ENCODE results near the gene MYO9A.

The MYO9A gene

GRCh38 chr15:71788646-71789579, 329.0 kb downstream of the MYO9A start:
- Histone ChIP-seq H3K4me3 (replicated peaks; ENCODE audit: insufficient read depth, low read length) (no peak overlapping the region), H3K27ac (replicated peaks) (no peak overlapping the region), H3K27me3 (ENCODE audit: insufficient read depth, poor library complexity, severe bottlenecking) (no peaks in the 10 kb centered on the region)
- no peak for DNase-seq (ENCODE audit: low read depth in 1 of 2, low spot score in 1 of 2)
- TF ChIP-seq SPI1 (IDR thresholded peaks at IDR 0.05; ENCODE audit: borderline replicate concordance, low read depth) (no peak), GABPA (IDR thresholded peaks at IDR 0.05; ENCODE audit: low read depth) (no peak), CTCF (IDR thresholded peaks at IDR 0.05; ENCODE audit: insufficient read depth, low read length) (no peak), POLR2AphosphoS5 (IDR thresholded peaks at IDR 0.05; ENCODE audit: low read depth) (no peak), REST (IDR thresholded peaks at IDR 0.05; ENCODE audit: insufficient replicate concordance, low read depth) (no peak)

DNA sequence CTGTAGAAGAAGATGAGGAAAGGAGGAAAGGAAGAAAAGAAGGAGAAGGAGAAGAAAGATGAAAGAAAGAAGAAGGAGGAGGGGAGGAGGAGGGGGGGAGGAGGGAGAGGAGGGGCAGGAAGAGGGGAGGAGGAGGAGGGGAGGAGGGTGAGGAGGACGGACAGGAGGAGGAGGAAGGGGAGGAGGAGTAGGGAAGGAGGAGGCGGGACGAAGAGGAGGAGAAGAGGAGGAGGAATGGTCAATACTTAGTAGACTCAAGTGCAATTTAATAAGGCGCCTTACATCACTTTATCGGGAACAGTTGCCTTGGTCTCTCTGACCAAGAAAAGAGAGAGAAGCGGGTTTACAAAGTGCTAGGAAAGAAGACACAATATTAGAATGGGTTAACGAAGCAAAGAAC, 331.3 kb downstream of the MYO9A start:
- DNase-seq (ENCODE audit: low read depth in 1 of 2, low spot score in 1 of 2): no peak
- no peak overlapping the region for H3K4me3 ChIP-seq (replicated peaks; ENCODE audit: insufficient read depth, low read length)
- no peak overlapping the region for H3K27ac ChIP-seq (replicated peaks)
- H3K27me3 ChIP-seq (ENCODE audit: insufficient read depth, poor library complexity, severe bottlenecking): no peaks in the 10 kb centered on the region
- TF ChIP-seq CTCF (IDR thresholded peaks at IDR 0.05; ENCODE audit: insufficient read depth, low read length) (no peak), POLR2AphosphoS5 (IDR thresholded peaks at IDR 0.05; ENCODE audit: low read depth) (no peak), REST (IDR thresholded peaks at IDR 0.05; ENCODE audit: insufficient replicate concordance, low read depth) (no peak), SPI1 (IDR thresholded peaks at IDR 0.05; ENCODE audit: borderline replicate concordance, low read depth) (no peak), GABPA (IDR thresholded peaks at IDR 0.05; ENCODE audit: low read depth) (no peak)

DNA sequence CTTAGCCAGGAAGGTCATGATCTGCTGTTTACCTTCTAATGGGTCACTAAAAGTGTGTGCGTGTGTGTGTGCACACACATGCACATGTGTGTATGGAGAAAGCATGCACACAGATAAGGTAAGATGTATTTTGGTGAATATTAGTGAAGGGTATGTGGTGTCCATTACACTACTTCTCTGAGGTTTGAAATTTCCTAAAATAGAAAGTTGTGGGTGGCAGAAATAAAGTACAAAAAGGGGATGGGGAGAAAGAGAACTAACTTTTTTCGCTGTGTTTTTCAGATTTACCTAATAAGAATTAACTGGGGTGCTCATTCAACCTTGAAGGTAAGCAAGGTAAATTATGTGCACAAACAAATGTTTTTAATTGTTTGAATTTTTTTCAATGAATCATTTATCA, 332.0 kb downstream of the MYO9A start:
- Histone ChIP-seq H3K27ac (replicated peaks) (no peak overlapping the region), H3K4me3 (replicated peaks; ENCODE audit: insufficient read depth, low read length) (no peak overlapping the region), H3K27me3 (ENCODE audit: insufficient read depth, poor library complexity, severe bottlenecking) (no peaks in the 10 kb centered on the region)
- TF ChIP-seq POLR2AphosphoS5 (IDR thresholded peaks at IDR 0.05; ENCODE audit: low read depth) (no peak), GABPA (IDR thresholded peaks at IDR 0.05; ENCODE audit: low read depth) (no peak), REST (IDR thresholded peaks at IDR 0.05; ENCODE audit: insufficient replicate concordance, low read depth) (no peak), SPI1 (IDR thresholded peaks at IDR 0.05; ENCODE audit: borderline replicate concordance, low read depth) (no peak)
- DNase-seq (ENCODE audit: low read depth in 1 of 2, low spot score in 1 of 2): no peak
